GM12878 (cell line): ENCODE data around the gene WWOX. TPM values are rescaled to one million over a fixed set of nuclear protein-coding genes. Genes with fewer than 3 reads are reported as not detected.
A peak's percentile ranks its signal among the peaks of the same experiment; 100 is the strongest.

Experiments used
- ATAC-seq: fragments of 200-7000 bp; cut with Tn5 transposase; 3 replicates; pipeline ENCODE4 v1.9.1; 2020; ENCODE audit warnings: mild to moderate bottlenecking, moderate library complexity
- BruUV-seq: library from RNA; stranded (reverse); fragments of 400-500 nt; replicated peaks from 2 replicates; lab custom pipeline; 2021; lab: Mats Ljungman, UMichigan
- CTCF ChIA-PET: fragments of 300-600 bp; sonication (Branson Sonifier 250); formaldehyde crosslinking; extraction: SDS; loops from one replicate; lab custom pipeline; 2021; ENCODE audit warnings: inconsistent platforms; lab: Yijun Ruan, JAX
- POLR2A ChIA-PET: fragments of 350-600 bp; formaldehyde crosslinking; extraction: SDS; loops from one replicate; lab custom pipeline; 2021; ENCODE audit warnings: inconsistent platforms; lab: Charles Lee
- RAD21 ChIA-PET: fragments of 300-600 bp; sonication (Branson Sonifier 250); formaldehyde crosslinking; loops from one replicate; lab custom pipeline; 2023; ENCODE audit warnings: antibody characterized with exemption; ENCODE audit not compliant: unreplicated experiment; lab: Charles Lee
- SMC1A ChIA-PET: fragments of 300-600 bp; sonication (Branson Sonifier 250); formaldehyde crosslinking; loops from one replicate; lab custom pipeline; 2023; ENCODE audit not compliant: unreplicated experiment, uncharacterized antibody; lab: Charles Lee
- DNase-seq: peaks from one replicate; pipeline ENCODE4 v3.0.0-alpha.2; 2011; ENCODE audit warnings: low read depth, low spot score
- FAIRE-seq: peaks from 3 replicates; lab custom pipeline; 2011; peaks lifted over from hg19 to GRCh38; lab: Jason Lieb, UNC
- H2AFZ ChIP-seq: 2 replicates; pipeline ENCODE4 v1.6.0; 2011; ENCODE audit warnings: low read depth, low read length, control low read depth; ENCODE audit not compliant: control insufficient read depth
- H3K27ac ChIP-seq: 2 replicates; pipeline ENCODE4 v1.5.1; 2011; ENCODE audit warnings: control low read depth; ENCODE audit not compliant: control insufficient read depth, insufficient read depth
- H3K27me3 ChIP-seq, 2 experiments: replicated peaks in 1 of 2; 2 replicates each; pipeline versions ENCODE4 v1.6.0 to v1.6.1; 2011; ENCODE audit warnings: low read length in 1 of 2; ENCODE audit not compliant: control insufficient read depth in 2 of 2, insufficient read depth in 2 of 2
- H3K36me3 ChIP-seq, 2 experiments: 2 replicates each; pipeline ENCODE4 v1.5.1; 2011; ENCODE audit warnings: low read length in 1 of 2; ENCODE audit not compliant: control insufficient read depth in 2 of 2, insufficient read depth in 2 of 2
- H3K4me1 ChIP-seq: 2 replicates; pipeline ENCODE4 v1.6.1; 2011; ENCODE audit warnings: mild to moderate bottlenecking, low read length, moderate library complexity, mixed read lengths; ENCODE audit not compliant: control insufficient read depth, insufficient read depth
- H3K4me2 ChIP-seq: 2 replicates; pipeline ENCODE4 v1.6.0; 2011; ENCODE audit warnings: control low read depth; ENCODE audit not compliant: control insufficient read depth, insufficient read depth
- H3K4me3 ChIP-seq: fragments of 200-600 bp; sonication (generic); 2 replicates; pipeline ENCODE4 v1.5.1; 2016
- H3K79me2 ChIP-seq: 2 replicates; pipeline ENCODE4 v1.6.0; 2011; ENCODE audit warnings: low read length; ENCODE audit not compliant: control insufficient read depth, insufficient read depth
- H3K9ac ChIP-seq: 2 replicates; pipeline ENCODE4 v1.8.0; 2011; ENCODE audit warnings: low read length, control low read depth, mixed read lengths; ENCODE audit not compliant: control insufficient read depth, insufficient read depth
- H3K9me3 ChIP-seq: replicated peaks from 3 replicates; pipeline ENCODE4 v1.5.1; 2011; ENCODE audit warnings: mild to moderate bottlenecking, low read length; ENCODE audit not compliant: control insufficient read depth, insufficient read depth
- H4K20me1 ChIP-seq: 2 replicates; pipeline ENCODE4 v1.6.0; 2011; ENCODE audit not compliant: control insufficient read depth, insufficient read depth
- BCL11A ChIP-seq: IDR thresholded peaks from 2 replicates; pipeline ENCODE4 v1.6.1; 2011; ENCODE audit warnings: low read depth, low read length
- ESRRA ChIP-seq: IDR thresholded peaks from 2 replicates; pipeline ENCODE4 v1.6.1; 2012; ENCODE audit warnings: mild to moderate bottlenecking, low read length, improper control_type of control experiment
- HDGF ChIP-seq: fragments of 450-650 bp; IDR thresholded peaks from 2 replicates; pipeline ENCODE4 v1.6.1; 2016; ENCODE audit warnings: antibody characterized with exemption
- MTA3 ChIP-seq: IDR thresholded peaks from 2 replicates; pipeline ENCODE4 v1.6.1; 2012; ENCODE audit warnings: low read length, inconsistent platforms, borderline replicate concordance
- NFYB ChIP-seq: IDR thresholded peaks from 2 replicates; pipeline ENCODE4 v1.6.1; 2011; ENCODE audit warnings: low read depth, mild to moderate bottlenecking, low read length, improper control_type of control experiment, moderate library complexity; ENCODE audit not compliant: insufficient read depth
- POLR2A ChIP-seq: IDR thresholded peaks from 2 replicates; pipeline ENCODE4 v1.6.1; 2011; ENCODE audit warnings: low read depth, mild to moderate bottlenecking, low read length
- POLR2AphosphoS2 ChIP-seq: IDR thresholded peaks from 2 replicates; pipeline ENCODE4 v1.6.1; 2011; ENCODE audit warnings: low read depth, mild to moderate bottlenecking, low read length, improper control_type of control experiment, moderate library complexity
- SREBF2 ChIP-seq: IDR thresholded peaks from 2 replicates; pipeline ENCODE4 v1.6.1; 2012; ENCODE audit warnings: mild to moderate bottlenecking, low read length
- ZNF24 ChIP-seq: fragments of 450-650 bp; IDR thresholded peaks from 2 replicates; pipeline ENCODE4 v1.6.1; 2017; ENCODE audit warnings: antibody characterized with exemption, mild to moderate bottlenecking
- ZNF384 ChIP-seq: IDR thresholded peaks from 2 replicates; pipeline ENCODE4 v1.6.1; 2012; ENCODE audit warnings: low read depth, mild to moderate bottlenecking, low read length, improper control_type of control experiment, borderline replicate concordance
- ZZZ3 ChIP-seq: IDR thresholded peaks from 2 replicates; pipeline ENCODE4 v1.6.1; 2011; ENCODE audit warnings: low read depth; ENCODE audit not compliant: control insufficient read depth, insufficient read length
- WGBS: methylation state at CpG from one replicate; pipeline ENCODE4 v1.1.6; 2016; ENCODE audit warnings: low lambda C conversion rate; ENCODE audit not compliant: insufficient replicate concordance, insufficient coverage; ENCODE audit errors: missing lambda C conversion rate; 5-methylcytosine and 5-hydroxymethylcytosine counted together
- in situ Hi-C: fragments of 300-500 bp; cut with MboI; formaldehyde crosslinking; loops from 9 replicates; pipeline ENCODE4 v1.14.3; 2018; ENCODE audit warnings: mixed read lengths
- intact Hi-C: fragments of 100-400 bp; cut with micrococcal nuclease; formaldehyde crosslinking; loops from one replicate; pipeline ENCODE4 v1.14.2; 2022; ENCODE audit not compliant: unreplicated experiment
- polyA plus RNA-seq, 11 experiments: library from polyadenylated mRNA; depleted of rRNA in 4 of 11; unstranded in 6 of 11; stranded (reverse) in 5 of 11; fragments of >200 nt; fragmentation: Nextera tagmentation in 4 of 11; fragmentation: Illumina TruSeq in 1 of 11; extraction: Ambion mirVana in 4 of 11; extraction: Trizol in 1 of 11; gene quantifications; 1 replicate in 1 of 11; 2 replicates in 10 of 11; pipeline versions ENCODE4 v1.2.1 to v1.2.3, GENCODE V29; 2011 to 2016; ENCODE audit warnings: inconsistent platforms in 2 of 11, missing spikeins in 2 of 11, low read depth in 1 of 11
- total RNA-seq, 4 experiments: library from RNA; depleted of rRNA in 3 of 4; stranded (reverse); fragments of >200 nt in 3 of 4; fragmentation: Illumina TruSeq in 1 of 4; extraction: Trizol in 1 of 4; gene quantifications; 2 replicates each; pipeline versions ENCODE4 v1.2.1 to v1.2.3, GENCODE V29; 2013 to 2021

The WWOX gene
- total and polyA plus RNA-seq, 10 of the 15 experiments (the other 5 are each of a cell fraction or from before 2014, with no cell fraction given): 2.8 to 24.4 (median 17.8) TPM

- TF ChIP-seq ZNF384: no peak
- no peak for TF ChIP-seq HDGF
- no peak for TF ChIP-seq ZNF24
- TF ChIP-seq POLR2AphosphoS2: no peak
- TF ChIP-seq MTA3: no peak
- TF ChIP-seq NFYB: no peak
- no peak for TF ChIP-seq POLR2A
- TF ChIP-seq, all 136 proteins: peak for 0
Measured at GRCh38 chr16:78571898-78572358, 472.5 kb downstream of the WWOX start (continued).

- no peaks in the 10 kb centered on the region for H3K36me3 ChIP-seq
- BruUV-seq: no TSS peak
- H3K79me2 ChIP-seq: no peaks in the 10 kb centered on the region
- DNase-seq (no peak), ATAC-seq (peak; percentile 81), FAIRE-seq (no peak)
- H3K4me3 ChIP-seq: no peak overlapping the region
- no peaks in the 10 kb centered on the region for H4K20me1 ChIP-seq
- WGBS: 45% methylated on average over 2 of the region's 2 CpGs
- TF ChIP-seq ESRRA: no peak
- no peak for TF ChIP-seq BCL11A
- no peak for TF ChIP-seq ZZZ3
- TF ChIP-seq SREBF2: no peak
- RAD21 ChIA-PET: no interaction called here
- no peak overlapping the region for H3K27ac ChIP-seq
- POLR2A ChIA-PET: no interaction called here
- in situ Hi-C loops: no loop called here
- intact Hi-C loops: no loop called here
- H2AFZ ChIP-seq: no peak overlapping the region
- H3K4me2 ChIP-seq: no peak overlapping the region
- SMC1A ChIA-PET: no interaction called here
- H3K27me3 ChIP-seq: no peaks in the 10 kb centered on the region
- H3K4me1 ChIP-seq: 0 out of 2 replicates have a peak, but pooled peaks cover 3% of the 10 kb centered on the region
- H3K9me3 ChIP-seq: no peaks in the 10 kb centered on the region
- H3K9ac ChIP-seq: no peak overlapping the region
- CTCF ChIA-PET: no interaction called here
Measured at GRCh38 chr16:78574571-78574970, 475.1 kb downstream of the WWOX start.
